HG02938 (cell line): ENCODE measurements around the gene KDM3B.
"Not testable (repeated sequence)": the region's sequence is repeated elsewhere in the genome, so short reads cannot be mapped to it uniquely, and the experiment has no call there.

ENCODE experiments used
- ATAC-seq: cut with Tn5 transposase; IDR thresholded peaks from one replicate; pipeline ENCODE4 v1.9.1; 2021; ENCODE audit warnings: mild to moderate bottlenecking, moderate library complexity; ENCODE audit not compliant: unreplicated experiment

Gene KDM3B

DNA sequence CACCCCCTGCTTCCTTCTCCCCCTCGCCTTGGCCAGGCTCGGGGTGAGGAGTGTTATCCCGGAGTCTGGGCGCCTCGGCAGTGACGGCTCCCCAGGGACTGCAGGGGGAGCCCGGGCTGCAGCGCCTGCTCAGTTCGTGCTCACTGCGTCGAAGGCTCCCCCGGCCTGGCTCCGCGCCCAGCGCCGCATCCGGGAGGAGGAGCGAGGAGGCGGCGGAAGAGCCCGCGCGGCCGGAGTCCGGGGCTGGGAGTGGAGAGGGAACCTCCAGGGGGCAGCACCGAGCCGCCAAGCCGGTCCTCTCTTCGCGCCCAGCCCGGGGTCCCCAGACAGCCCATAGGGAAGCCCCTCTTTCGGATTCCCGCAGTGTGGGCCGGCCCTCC lies 111.5 kb downstream of the KDM3B start:
- peak; percentile 38 for ATAC-seq

DNA sequence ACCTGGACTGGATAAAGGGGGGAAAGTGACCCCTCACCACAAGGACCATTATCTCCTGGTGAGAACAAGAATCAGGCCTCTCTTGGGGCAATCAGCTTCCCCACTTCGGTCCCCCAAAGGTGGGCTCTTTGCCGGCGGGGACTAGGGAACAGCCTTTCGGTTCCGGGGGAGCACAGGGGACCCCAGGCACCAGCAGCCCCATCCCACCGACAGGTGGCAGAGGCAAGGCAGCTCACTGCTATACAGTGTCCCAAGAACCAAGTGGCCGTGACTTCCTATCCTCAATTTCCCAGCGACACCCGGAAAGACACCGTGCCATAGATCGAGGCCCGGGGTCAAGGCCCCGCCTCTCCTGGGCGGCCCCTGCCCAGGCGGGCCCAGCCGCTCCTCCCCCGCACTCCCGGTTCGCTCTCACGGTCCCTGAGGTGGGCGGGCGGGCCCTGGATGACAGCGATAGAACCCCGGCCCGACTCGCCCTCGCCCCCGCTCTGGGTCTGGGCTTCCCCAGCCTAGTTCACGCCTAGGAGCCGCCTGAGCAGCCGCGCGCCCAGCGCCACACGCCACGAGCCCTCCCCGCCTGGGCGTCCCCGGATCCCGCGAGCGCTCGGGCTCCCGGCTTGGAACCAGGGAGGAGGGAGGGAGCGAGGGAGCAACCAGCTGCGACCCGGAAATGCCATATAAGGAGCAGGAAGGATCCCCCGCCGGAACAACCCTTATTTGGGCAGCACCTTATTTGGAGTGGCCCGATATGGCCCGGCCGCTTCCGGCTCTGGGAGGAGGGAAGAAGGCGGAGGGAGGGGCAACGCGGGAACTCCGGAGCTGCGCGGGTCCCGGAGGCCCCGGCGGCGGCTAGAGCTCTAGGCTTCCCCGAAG lies 112.1 kb downstream of the KDM3B start:
- ATAC-seq = peak; percentile 74

DNA sequence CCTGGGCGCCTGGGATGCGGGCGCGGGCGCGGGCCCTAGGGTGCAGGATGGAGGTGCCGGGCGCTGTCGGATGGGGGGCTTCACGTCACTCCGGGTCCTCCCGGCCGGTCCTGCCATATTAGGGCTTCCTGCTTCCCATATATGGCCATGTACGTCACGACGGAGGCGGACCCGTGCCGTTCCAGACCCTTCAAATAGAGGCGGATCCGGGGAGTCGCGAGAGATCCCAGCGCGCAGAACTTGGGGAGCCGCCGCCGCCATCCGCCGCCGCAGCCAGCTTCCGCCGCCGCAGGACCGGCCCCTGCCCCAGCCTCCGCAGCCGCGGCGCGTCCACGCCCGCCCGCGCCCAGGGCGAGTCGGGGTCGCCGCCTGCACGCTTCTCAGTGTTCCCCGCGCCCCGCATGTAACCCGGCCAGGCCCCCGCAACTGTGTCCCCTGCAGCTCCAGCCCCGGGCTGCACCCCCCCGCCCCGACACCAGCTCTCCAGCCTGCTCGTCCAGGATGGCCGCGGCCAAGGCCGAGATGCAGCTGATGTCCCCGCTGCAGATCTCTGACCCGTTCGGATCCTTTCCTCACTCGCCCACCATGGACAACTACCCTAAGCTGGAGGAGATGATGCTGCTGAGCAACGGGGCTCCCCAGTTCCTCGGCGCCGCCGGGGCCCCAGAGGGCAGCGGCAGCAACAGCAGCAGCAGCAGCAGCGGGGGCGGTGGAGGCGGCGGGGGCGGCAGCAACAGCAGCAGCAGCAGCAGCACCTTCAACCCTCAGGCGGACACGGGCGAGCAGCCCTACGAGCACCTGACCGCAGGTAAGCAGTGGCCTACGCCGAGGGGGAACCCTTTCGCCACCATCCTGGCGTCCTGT lies 113.0 kb downstream of the KDM3B start, which contains the start of gene EGR1:
TSS of gene EGR1 (plus strand) at position 219 of the 864 bp plus-strand sequence. CDS start at position 502, 283 bp downstream.
- peak; percentile 61 for ATAC-seq

- ATAC-seq = no peak
Observed at GRCh38 chr5:138466125-138466899, 113.8 kb downstream of the KDM3B start.

- no peak for ATAC-seq
Observed at GRCh38 chr5:138466900-138467710, 114.6 kb downstream of the KDM3B start.

DNA sequence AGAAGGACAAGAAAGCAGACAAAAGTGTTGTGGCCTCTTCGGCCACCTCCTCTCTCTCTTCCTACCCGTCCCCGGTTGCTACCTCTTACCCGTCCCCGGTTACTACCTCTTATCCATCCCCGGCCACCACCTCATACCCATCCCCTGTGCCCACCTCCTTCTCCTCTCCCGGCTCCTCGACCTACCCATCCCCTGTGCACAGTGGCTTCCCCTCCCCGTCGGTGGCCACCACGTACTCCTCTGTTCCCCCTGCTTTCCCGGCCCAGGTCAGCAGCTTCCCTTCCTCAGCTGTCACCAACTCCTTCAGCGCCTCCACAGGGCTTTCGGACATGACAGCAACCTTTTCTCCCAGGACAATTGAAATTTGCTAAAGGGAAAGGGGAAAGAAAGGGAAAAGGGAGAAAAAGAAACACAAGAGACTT lies 115.2 kb downstream of the KDM3B start:
- ATAC-seq = no peak

DNA sequence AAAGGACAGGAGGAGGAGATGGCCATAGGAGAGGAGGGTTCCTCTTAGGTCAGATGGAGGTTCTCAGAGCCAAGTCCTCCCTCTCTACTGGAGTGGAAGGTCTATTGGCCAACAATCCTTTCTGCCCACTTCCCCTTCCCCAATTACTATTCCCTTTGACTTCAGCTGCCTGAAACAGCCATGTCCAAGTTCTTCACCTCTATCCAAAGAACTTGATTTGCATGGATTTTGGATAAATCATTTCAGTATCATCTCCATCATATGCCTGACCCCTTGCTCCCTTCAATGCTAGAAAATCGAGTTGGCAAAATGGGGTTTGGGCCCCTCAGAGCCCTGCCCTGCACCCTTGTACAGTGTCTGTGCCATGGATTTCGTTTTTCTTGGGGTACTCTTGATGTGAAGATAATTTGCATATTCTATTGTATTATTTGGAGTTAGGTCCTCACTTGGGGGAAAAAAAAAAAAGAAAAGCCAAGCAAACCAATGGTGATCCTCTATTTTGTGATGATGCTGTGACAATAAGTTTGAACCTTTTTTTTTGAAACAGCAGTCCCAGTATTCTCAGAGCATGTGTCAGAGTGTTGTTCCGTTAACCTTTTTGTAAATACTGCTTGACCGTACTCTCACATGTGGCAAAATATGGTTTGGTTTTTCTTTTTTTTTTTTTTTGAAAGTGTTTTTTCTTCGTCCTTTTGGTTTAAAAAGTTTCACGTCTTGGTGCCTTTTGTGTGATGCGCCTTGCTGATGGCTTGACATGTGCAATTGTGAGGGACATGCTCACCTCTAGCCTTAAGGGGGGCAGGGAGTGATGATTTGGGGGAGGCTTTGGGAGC lies 115.9 kb downstream of the KDM3B start:
- no peak for ATAC-seq

GRCh38 chr5:138468966-138469539 lies 116.6 kb downstream of the KDM3B start:
- ATAC-seq = no peak

GRCh38 chr5:138469540-138470321 lies 117.2 kb downstream of the KDM3B start:
- no peak for ATAC-seq

DNA sequence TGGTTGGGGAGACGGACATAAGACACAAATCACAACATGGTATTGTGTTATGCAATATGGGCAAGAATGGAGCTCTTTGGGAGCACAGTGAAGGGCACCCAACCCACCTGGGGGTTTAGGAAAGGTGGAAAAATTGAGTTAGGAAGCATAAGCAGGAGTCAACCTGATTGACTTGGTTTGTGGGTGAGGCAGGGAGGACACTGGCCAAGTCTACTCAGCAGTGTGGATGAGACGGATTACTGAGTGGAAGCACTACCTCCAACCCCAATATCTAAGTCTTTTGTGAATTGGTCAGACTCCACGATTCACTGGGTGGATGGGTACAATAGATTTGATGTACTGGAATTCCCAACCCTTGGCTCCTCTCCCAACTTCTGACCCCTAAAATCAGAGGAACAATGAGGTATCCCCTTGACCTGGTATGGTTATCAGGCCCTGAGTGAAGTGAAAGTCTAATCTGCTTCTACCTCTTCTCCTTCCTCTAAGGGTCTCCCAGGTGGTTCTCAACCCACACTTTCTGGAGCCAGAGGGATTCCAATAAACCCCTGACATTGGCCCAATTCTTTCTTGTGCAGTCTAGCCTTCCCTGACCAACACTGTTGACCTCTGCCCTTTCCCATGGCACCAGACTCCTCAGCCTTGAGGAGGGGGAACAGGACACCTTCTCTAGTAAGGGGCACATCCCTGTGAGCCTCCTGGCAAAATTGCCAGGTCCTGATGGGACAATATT lies 118.0 kb downstream of the KDM3B start:
- no peak for ATAC-seq

DNA sequence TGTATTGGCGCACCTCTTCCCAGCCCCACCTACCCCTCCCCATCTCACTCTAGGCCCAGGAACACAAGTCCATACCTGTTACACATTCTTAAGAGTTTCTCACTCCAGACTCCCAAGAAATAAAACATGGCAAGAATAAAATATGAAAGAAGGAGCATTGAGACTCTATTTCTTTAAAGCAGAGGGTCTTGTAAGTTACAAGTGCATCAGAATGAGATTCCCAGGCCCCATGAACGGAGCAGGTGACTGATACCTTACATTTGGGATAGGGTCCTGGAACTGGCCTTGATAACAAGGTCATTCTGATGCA lies 118.5 kb downstream of the KDM3B start:
- no peak for ATAC-seq

GRCh38 chr5:138472353-138472752 lies 119.9 kb downstream of the KDM3B start:
- no peak for ATAC-seq

DNA sequence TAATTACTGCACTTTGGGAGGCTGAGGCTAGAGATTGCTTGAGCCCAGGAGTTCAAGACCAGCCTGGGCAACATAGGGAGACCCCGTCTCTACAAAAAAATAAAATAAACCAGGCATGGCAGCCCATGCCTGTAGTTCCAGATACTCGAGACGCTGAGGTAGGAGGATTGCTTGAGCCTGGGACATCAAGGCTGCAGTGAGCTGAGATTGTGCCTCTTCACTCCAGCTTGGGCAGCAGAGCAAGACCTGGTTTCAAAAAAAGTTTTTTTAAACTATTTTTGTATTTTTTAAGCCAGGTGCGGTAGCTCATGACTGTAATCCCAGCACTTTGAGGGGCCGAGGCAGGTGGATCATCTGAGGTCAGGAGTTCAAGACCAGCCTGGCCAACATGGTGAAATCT lies 120.7 kb downstream of the KDM3B start:
- ATAC-seq = not testable (repeated sequence)

DNA sequence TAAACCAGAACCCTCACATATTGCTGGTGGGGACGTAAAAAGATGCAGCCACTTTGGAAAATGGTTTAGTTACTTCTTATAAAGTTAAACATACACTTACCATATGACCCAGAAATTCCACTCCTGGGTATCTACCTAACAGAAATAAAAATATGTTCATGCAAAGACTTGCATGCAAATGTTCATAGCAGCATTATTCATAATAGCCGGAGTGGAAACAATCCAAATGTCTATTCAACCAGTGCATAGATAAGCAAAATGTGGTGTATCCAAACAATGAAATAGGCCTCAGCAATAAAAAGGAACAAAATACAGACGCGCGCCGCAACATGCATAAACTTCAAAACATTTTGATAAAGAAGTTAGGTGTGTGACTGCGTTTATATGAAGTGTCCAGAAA lies 124.4 kb downstream of the KDM3B start:
- no peak for ATAC-seq

GRCh38 chr5:138482638-138483037 lies 130.2 kb downstream of the KDM3B start:
- no peak for ATAC-seq
